HG03565 (cell line): ENCODE results near the gene LOXL1.
"Not testable (repeated sequence)": the region's sequence is repeated elsewhere in the genome, so short reads cannot be mapped to it uniquely, and the experiment has no call there.

Experiments
- ATAC-seq: cut with Tn5 transposase; IDR thresholded peaks from one replicate; pipeline ENCODE4 v1.9.1; 2021; ENCODE audit warnings: mild to moderate bottlenecking, moderate library complexity; ENCODE audit not compliant: unreplicated experiment

Gene LOXL1

DNA sequence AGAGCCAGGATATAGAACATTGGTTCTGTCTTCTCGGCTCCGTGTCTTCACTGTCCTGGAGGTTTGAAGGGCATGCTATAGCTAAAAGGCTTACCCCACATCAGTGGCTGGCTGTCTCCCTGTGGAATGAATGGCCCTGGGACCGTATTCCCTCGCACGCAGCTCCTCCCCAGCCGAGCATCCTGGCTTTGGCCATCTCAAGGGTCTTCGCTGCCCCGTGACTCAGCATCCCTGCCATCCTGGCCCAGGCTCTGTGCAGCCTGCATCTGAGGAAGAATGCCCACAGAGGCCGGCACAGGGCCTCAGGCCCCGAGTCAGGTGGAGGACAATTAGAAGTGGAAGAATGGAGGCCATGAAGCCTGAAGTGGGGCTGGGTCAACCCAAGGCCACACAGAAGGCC, 11.0 kb downstream of the LOXL1 start:
- no peak for ATAC-seq

DNA sequence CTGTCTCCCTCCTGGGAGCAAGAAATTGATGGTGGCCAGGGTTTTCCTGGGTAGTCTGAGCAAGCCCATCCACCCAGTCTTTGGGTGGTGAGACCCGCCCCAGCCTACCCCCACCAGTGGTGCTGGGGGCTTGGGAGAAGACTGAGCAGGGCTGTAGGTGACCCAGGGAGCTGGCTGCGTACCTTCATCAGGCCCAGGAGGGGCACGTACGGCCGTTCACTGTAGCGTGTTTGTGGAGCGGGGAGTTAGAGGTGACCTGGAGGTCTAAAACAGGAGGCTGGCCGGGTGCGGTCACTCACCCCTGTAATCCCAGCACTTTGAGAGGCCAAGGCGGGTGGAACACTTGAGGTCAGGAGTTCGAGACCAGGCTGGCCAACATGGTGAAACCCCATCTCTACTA, 11.5 kb downstream of the LOXL1 start:
- ATAC-seq: no peak

DNA sequence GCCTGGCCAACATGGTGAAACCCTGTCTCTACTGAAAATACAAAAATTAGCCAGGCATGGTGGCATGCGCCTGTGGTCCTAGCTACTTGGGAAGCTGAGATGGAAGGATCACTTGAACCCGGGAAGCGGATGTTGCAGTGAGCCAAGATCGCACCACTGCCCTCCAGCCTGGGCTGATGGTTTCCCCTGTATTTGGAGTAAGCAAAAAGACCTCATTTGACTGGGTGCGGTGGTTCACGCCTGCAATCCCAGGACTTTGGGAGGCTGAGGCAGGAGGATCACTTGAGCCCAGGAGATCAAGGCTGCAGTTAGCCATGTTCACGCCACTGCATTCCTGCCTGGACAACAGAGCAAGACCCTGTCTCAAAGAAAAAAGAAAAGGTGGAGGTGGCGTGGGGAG, 12.3 kb downstream of the LOXL1 start:
- not testable (repeated sequence) for ATAC-seq

DNA sequence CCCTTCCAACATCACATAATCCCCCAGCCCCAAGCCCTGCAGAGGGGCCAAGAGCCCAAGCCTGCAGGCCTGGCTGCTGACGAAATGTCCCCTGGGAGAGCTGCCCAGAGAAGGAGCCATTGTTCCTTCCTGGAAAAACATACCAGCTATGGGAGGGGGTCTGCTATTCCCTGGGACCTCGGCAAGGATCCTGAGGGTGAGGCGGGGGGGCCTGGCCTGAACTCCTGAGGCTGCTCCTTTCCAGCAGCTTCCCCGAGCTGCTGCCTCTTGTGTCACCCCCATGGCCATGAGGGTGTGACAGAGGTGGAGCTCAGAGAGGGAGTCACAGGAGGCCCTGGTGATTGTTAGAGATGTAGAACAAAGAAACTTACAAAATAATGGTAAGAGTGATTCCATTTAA, 12.9 kb downstream of the LOXL1 start:
- ATAC-seq: no peak

- ATAC-seq: no peak
Measured at GRCh38 chr15:73940061-73940981, 14.1 kb downstream of the LOXL1 start.

DNA sequence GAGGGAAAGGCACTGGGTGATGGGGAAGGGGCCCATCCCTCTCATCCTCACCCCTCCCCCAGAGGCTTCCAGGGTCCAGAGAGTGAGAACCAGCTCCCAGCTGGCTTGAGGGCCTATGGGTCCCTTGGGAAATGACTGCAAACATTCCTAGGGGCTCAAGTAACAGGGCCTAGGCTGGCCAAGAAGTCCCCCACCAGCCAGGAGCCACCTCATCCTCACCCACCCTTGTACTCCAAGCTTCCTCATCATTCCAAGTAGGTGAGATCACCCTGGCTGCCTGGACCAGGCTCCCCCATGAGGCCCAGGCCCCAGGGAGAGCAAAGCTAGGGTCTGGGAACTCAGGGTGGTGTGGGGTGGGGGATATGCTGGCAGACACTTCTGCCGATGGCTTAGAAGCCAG, 14.8 kb downstream of the LOXL1 start:
- ATAC-seq: no peak

DNA sequence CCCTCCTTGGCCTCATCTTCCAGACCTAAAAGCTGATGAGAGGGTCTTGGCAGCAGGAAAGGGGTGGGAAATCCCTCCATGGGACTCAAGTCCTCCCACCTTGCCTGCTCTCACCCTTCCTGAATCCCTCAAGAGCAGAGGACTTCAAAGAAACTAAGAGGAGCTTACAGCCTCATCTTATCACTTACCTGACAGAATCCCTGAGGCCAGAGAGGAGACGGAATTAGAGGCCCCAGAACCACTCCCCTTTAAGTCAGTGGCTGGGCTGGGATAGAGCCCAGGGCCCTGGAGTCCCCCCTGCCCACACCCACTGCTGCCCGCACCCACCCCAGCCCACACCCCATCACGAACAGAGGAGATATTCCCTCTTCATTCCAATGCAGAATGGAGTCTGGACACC, 15.2 kb downstream of the LOXL1 start:
- ATAC-seq: no peak

- ATAC-seq: no peak
Measured at GRCh38 chr15:73941871-73942635, 15.8 kb downstream of the LOXL1 start.

- no peak for ATAC-seq
Measured at GRCh38 chr15:73942751-73943270, 16.5 kb downstream of the LOXL1 start.

- ATAC-seq: no peak
Measured at GRCh38 chr15:73944161-73945129, 18.2 kb downstream of the LOXL1 start.

DNA sequence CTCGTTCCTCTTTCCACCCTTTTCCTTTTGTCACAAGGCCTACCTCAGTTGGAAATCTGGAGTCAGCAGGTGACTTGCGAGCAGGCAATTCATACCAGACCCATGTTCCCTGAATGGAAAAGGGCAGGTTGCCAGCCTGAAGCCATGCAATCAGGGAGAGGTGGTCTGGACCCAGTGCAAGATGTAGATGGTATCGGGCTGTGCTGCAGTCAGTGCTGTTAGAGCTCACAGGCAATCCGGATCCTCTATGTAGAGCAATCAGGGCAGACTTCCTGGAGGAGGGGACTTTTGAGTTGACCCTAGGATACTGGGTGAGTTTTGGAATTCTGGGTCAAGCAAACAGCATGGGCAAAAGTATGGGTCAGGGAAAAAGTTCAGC, 18.9 kb downstream of the LOXL1 start:
- no peak for ATAC-seq

DNA sequence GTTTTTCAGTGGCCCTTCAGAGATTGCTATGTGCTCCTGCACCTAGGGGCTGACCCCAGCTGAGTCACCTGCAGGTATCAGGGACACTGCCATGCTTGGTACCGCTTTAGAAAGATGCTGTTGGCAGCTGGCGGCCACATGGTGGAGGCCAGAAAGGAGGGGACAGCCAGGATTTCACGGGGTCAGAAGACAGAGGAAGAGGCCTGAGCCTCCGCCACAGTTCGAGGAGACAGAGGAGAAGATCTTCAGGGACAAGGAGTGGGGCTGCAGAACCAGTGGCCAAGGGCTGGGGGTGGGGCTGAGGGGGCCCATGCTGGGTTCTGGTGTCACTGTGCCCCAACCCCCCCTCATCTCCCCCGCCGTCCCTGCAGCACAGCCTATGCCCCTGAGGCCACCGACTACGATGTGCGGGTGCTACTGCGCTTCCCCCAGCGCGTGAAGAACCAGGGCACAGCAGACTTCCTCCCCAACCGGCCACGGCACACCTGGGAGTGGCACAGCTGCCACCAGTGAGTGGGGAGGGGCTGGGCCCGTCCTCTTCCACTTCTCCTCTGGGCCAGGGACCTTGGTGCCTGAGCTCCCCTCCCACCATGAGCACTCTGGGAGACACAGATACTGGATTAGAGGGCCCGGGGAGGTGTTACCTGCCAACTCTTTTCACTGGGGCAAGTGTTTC, 19.9 kb downstream of the LOXL1 start:
- ATAC-seq: no peak

- ATAC-seq: no peak
Measured at GRCh38 chr15:73946795-73947370, 20.6 kb downstream of the LOXL1 start.

DNA sequence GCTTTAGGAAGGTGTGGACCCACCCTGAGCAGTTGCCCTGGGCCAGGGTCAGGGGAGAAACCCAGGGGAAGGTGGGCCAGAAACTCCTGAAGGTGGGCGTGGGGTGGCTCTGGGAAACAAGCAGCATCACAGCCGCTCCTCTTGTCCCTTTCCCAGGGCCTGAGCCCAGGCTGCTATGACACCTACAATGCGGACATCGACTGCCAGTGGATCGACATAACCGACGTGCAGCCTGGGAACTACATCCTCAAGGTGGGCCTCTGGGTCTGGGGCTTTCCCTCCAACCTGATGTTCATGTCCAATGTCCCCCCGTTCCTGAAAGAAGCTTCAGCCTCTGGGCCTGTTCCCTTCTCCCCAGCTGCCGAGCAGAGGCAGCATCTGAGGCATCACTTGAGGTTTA, 21.4 kb downstream of the LOXL1 start:
- ATAC-seq: no peak

DNA sequence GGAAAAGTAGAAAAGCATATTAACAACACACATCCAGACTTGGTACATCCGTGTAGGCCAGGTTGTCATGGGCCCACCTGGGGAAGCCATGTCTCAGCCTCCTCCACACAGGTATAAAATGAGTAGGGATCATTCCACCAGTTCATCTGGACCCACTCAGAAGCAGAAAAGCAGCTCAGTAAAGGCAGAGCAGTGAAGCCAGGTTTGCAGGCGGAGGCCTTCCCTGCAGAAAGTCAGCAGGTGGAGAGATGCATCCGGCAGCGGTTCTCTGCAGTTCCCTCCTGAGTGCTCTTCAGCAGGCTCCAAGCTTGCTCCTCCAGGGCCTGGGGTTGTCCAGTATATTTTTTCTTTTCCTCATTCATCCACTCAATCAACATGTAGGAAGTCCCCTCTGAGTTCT, 22.1 kb downstream of the LOXL1 start:
- ATAC-seq: no peak

DNA sequence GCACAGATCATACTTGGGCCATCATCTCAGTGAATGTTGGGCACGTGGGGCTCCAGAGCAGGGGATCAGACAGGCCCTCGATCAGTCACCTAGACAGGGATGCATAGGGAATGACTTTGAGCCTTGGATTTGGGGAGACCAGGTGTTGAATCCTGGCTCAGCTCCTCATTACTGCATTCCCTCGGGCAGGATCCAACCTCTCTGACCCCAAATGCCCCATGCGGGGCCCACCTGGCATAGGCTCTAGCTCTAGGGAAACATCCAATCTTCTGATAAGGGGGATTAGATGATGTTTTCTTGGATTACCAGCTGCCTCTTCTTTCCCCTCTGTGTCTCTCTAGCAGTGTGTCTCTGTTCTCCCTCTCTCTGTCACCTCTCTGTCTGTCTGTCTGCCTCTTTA, 22.7 kb downstream of the LOXL1 start:
- no peak for ATAC-seq

- no peak for ATAC-seq
Measured at GRCh38 chr15:73949496-73949895, 23.2 kb downstream of the LOXL1 start.

- ATAC-seq: no peak
Measured at GRCh38 chr15:73950479-73950830, 24.2 kb downstream of the LOXL1 start.

DNA sequence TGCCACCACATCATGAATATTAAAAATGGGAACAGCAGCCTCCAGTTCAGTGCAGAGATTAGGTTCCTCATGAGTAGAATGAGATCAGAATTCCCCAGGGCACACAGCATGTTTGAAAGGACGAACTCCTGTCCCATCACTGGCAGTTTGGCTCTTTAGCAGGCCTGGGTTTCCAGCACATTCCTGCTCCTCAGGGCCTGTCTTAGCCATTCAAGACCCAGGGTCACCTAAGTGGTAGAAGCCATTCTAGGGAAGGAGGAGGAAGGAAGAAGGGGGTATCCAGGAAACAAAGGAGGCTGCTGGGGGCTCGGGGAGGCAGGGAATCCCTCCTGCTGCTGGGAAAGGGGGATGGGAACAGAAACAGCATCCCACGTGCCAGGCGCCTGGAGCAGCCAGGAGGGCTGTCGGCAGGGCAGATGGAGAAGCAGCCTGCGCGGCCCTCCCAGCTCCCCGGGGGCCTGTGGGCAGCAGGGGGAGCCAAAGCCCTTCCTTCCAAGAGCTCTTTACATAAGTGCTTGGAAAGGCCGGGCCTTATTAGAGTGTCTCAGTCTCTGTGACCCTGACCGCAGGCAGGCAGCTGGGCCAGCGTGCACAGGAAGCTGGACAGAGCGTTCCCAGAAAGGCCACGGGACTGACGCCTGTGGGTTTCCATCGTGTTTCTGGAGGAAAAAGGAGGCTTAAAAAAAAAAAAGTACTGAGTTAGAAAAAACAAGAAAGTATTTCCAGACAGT, 24.7 kb downstream of the LOXL1 start:
- ATAC-seq: no peak
